Activated CD8-positive, alpha-beta T cell treated with anti-CD3 and anti-CD28 coated beads, Interleukin-2, amount 10 ng/mL, durations not matched to agents 7 days and 5 days (primary cell): ENCODE measurements around the gene FYN. TPM values are rescaled to one million over a fixed set of nuclear protein-coding genes. Genes with fewer than 3 reads are reported as not detected.

Source experiments
- ATAC-seq: fragments of 150-1000 bp; cut with Tn5 transposase; one replicate; pipeline ENCODE4 v1.10.0; 2021; ENCODE audit warnings: moderate library complexity
- CTCF ChIA-PET: fragments of 350-600 bp; sonication (Branson Sonifier 250); formaldehyde crosslinking; loops from one replicate; lab custom pipeline; 2021; ENCODE audit warnings: antibody characterized with exemption; lab: Charles Lee
- POLR2A ChIA-PET: fragments of 350-600 bp; sonication (Branson Sonifier 250); formaldehyde crosslinking; loops from one replicate; lab custom pipeline; 2021; ENCODE audit warnings: antibody characterized with exemption; lab: Charles Lee
- DNase-seq: peaks from one replicate; pipeline ENCODE4 v3.0.0-alpha.2; 2020
- H3K27ac Mint-ChIP-seq: one replicate; pipeline ENCODE4 v1.8.0; 2021; ENCODE audit warnings: mild to moderate bottlenecking, mixed read lengths
- H3K27me3 Mint-ChIP-seq: one replicate; pipeline ENCODE4 v1.8.0; 2021; ENCODE audit warnings: low read depth, mixed read lengths
- H3K36me3 Mint-ChIP-seq: one replicate; pipeline ENCODE4 v1.8.0; 2021; ENCODE audit warnings: low read depth, mixed read lengths
- H3K4me1 Mint-ChIP-seq: one replicate; pipeline ENCODE4 v1.8.0; 2021; ENCODE audit warnings: low read depth, mixed read lengths
- H3K4me3 Mint-ChIP-seq: one replicate; pipeline ENCODE4 v1.8.0; 2021; ENCODE audit warnings: mild to moderate bottlenecking, mixed read lengths
- H3K9me3 Mint-ChIP-seq: one replicate; pipeline ENCODE4 v1.8.0; 2022; ENCODE audit warnings: mixed read lengths; ENCODE audit not compliant: insufficient read depth
- total RNA-seq, 2 experiments: library from RNA; stranded (reverse); gene quantifications; one replicate each; pipeline ENCODE4 v1.2.3, GENCODE V29; 2021

FYN gene
- total RNA-seq, 2 experiments from 2014 or later = 148 to 154 TPM

GRCh38 chr6:111615916-111616612 lies 257.2 kb downstream of the FYN start:
- Mint-ChIP-seq H3K27ac (no peak overlapping the region), H3K4me3 (no peak overlapping the region), H3K36me3 (no peaks in the 10 kb centered on the region), H3K27me3 (peaks cover 38% of the 10 kb centered on the region), H3K4me1 (peaks cover 4% of the 10 kb centered on the region), H3K9me3 (peaks cover 4% of the 10 kb centered on the region)
- DNase-seq (no peak), ATAC-seq (no peak)
- CTCF ChIA-PET = interaction anchor here (1.2 to 1.7 kb wide), 2 partner anchors 9 to 11 kb away, joined by 3 to 5 read pairs; partner anchors contain the start of gene TRAF3IP2
- POLR2A ChIA-PET = no interaction called here

GRCh38 chr6:111614833-111615582 lies 258.2 kb downstream of the FYN start:
- Mint-ChIP-seq H3K36me3 (no peaks in the 10 kb centered on the region), H3K9me3 (peaks cover 7% of the 10 kb centered on the region), H3K4me3 (no peak overlapping the region), H3K27ac (no peak overlapping the region), H3K4me1 (peaks cover 4% of the 10 kb centered on the region), H3K27me3 (peaks cover 35% of the 10 kb centered on the region)
- ChIA-PET CTCF (interaction anchor here (1.2 to 1.7 kb wide), 2 partner anchors 8 to 10 kb away, joined by 3 to 5 read pairs; partner anchors contain the start of gene TRAF3IP2), POLR2A (interaction anchor here (1.0 kb wide), 1 partner anchor 9 kb away, joined by 4 read pairs; the partner anchor contains the start of gene TRAF3IP2)
- no peak for DNase-seq
- no peak for ATAC-seq

GRCh38 chr6:111612379-111612778 lies 260.9 kb downstream of the FYN start:
- no peaks in the 10 kb centered on the region for H3K4me1 Mint-ChIP-seq
- peaks cover 27% of the 10 kb centered on the region for H3K27me3 Mint-ChIP-seq
- DNase-seq = no peak
- peaks cover 7% of the 10 kb centered on the region for H3K9me3 Mint-ChIP-seq
- no peak overlapping the region for H3K4me3 Mint-ChIP-seq
- ATAC-seq = no peak
- no peaks in the 10 kb centered on the region for H3K36me3 Mint-ChIP-seq
- POLR2A ChIA-PET = no interaction called here
- CTCF ChIA-PET = no interaction called here
- H3K27ac Mint-ChIP-seq = no peak overlapping the region

- ATAC-seq (no peak), DNase-seq (no peak)
- H3K4me3 Mint-ChIP-seq = no peak overlapping the region
- H3K27ac Mint-ChIP-seq = no peak overlapping the region
- ChIA-PET CTCF (no interaction called here), POLR2A (no interaction called here)
- peaks cover 25% of the 10 kb centered on the region for H3K27me3 Mint-ChIP-seq
- peaks cover 9% of the 10 kb centered on the region for H3K4me1 Mint-ChIP-seq
- peaks cover 7% of the 10 kb centered on the region for H3K9me3 Mint-ChIP-seq
- no peaks in the 10 kb centered on the region for H3K36me3 Mint-ChIP-seq
These were observed 262.6 kb downstream of the FYN start for GRCh38 chr6:111610548-111611172.

Other genes with a start within 250 kb of the FYN start
- gene CCN6, start 180.7 kb upstream of the FYN start, total RNA-seq = not detected
- 10 to 100 TPM; 16.0 to 16.5 TPM for gene TUBE1, start 214.0 kb upstream of the FYN start, total RNA-seq
- 1 to 10 TPM; 1.9 to 2.2 TPM for gene FAM229B, start 214.1 kb upstream of the FYN start, total RNA-seq